ENCODE results near the gene FAM25A.
A peak's percentile ranks its signal among the peaks of the same experiment; 100 is the strongest.
"Not testable (repeated sequence)": the region's sequence is repeated elsewhere in the genome, so short reads cannot be mapped to it uniquely, and the experiment has no call there.

The FAM25A gene

DNA sequence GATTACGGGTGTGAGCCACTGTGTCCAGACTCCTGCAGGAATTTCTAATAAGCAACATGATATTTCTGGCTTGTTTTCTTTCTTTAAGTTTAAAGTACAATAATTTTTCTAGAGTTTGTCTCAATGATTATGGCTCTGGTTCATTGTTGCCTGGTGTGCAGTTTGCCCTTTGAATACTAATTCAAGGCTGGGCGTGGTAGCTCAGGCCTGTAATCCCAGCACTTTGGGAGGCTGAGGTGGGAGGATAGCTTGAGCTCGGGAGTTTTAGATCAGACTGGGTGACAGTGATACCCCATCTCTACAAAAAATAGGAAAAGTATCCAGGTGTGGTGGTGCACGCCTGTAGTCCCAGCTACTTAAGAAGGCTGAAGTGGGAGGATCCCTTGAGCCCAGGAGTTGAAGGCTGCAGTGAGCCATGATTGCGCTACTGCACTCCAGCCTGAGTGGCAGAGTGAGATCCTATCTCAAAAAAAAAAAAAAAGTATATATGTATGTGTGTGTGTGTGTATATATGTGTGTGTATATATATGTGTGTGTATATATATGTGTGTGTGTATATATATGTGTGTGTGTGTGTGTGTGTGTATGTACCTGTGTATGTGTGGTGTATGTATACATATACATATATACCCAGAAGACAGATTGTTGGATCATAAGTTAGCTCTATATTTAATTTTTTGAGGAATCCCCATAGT, 43.6 kb upstream of the FAM25A start:
- peaks cover 0 to 4% (median 0%) of the 10 kb centered on the region in 3 donors for H3K36me3 ChIP-seq
- peaks cover 3 to 95% (median 44%) of the 10 kb centered on the region in 4 donors for H3K4me1 ChIP-seq
- DNase-seq: no peak
- intact Hi-C loops (cut with DNase I; ENCODE audit: low total_unique reads): no loop called here
- TF ChIP-seq, protein P1, sequence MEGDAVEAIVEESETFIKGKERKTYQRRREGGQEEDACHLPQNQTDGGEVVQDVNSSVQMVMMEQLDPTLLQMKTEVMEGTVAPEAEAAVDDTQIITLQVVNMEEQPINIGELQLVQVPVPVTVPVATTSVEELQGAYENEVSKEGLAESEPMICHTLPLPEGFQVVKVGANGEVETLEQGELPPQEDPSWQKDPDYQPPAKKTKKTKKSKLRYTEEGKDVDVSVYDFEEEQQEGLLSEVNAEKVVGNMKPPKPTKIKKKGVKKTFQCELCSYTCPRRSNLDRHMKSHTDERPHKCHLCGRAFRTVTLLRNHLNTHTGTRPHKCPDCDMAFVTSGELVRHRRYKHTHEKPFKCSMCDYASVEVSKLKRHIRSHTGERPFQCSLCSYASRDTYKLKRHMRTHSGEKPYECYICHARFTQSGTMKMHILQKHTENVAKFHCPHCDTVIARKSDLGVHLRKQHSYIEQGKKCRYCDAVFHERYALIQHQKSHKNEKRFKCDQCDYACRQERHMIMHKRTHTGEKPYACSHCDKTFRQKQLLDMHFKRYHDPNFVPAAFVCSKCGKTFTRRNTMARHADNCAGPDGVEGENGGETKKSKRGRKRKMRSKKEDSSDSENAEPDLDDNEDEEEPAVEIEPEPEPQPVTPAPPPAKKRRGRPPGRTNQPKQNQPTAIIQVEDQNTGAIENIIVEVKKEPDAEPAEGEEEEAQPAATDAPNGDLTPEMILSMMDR (IDR thresholded peaks at IDR 0.05): no peak
- no peaks in the 10 kb centered on the region for H3K27me3 ChIP-seq
- no peaks in the 10 kb centered on the region for H3K9me3 ChIP-seq
- no peak overlapping the region for H3K4me3 ChIP-seq
- peak overlapping the region; percentile 16 to 100 for H3K27ac ChIP-seq

DNA sequence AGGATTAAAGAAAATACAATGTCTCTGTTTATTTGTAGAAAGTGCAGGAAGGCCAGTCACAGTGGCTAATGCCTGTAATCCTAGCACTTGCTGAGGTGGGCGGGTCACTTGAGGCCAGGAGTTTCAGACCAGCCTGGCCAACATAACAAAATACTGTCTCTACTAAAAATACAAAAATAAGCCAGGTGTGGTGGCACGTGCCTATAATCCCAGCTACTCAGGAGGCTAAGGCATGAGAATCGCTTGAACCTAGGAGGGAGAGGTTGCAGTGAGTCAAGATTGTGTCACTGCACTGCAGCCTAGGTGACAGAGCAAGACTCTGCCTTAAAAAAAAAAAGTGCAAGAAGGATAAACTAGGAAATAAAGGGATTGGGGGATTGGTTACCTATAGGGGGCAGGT, 41.6 kb upstream of the FAM25A start:
- H3K36me3 ChIP-seq; H3K4me3 ChIP-seq; DNase-seq; H3K27me3 ChIP-seq; H3K9me3 ChIP-seq; intact Hi-C loops (cut with DNase I; ENCODE audit: low total_unique reads): not testable (repeated sequence)
- peak overlapping the region; percentile 90 to 100 for H3K27ac ChIP-seq
- H3K4me1 ChIP-seq: peaks cover 3 to 83% (median 29%) of the 10 kb centered on the region in 4 donors

DNA sequence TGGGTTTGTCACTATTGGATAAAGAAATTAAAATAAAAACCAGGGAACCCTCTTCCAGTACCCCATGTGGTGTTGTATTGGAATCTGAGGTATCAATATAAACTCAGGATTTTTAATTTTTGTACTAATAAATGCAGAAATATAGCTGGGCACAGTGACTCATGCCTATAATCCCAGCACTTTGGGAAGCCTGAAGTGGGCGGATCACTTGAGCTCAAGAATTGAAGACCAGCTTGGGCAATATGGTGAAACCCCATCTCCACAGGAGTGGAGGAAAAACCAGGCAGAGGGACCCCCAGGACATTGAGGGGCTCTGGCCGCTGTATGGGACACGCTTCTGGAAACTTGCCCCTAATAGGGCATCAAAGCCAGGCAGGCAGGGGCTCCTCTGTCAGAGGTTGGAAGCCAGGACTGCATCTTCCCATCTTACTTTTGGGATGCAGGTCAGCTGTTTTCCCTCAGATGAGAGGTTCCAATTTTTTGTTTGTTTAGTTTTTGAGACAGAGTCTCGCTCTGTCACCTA, 40.7 kb upstream of the FAM25A start:
- TF ChIP-seq, protein P1 (IDR thresholded peaks at IDR 0.05): no peak
- no peak for DNase-seq
- Histone ChIP-seq H3K27me3 (no peaks in the 10 kb centered on the region), H3K36me3 (peaks cover 0 to 2% (median 2%) of the 10 kb centered on the region in 3 donors), H3K27ac (peak overlapping the region; percentile 90 to 100), H3K4me3 (no peak overlapping the region), H3K9me3 (no peaks in the 10 kb centered on the region), H3K4me1 (peaks cover 3 to 75% (median 27%) of the 10 kb centered on the region in 4 donors)
- intact Hi-C loops (cut with DNase I; ENCODE audit: low total_unique reads): no loop called here

DNA sequence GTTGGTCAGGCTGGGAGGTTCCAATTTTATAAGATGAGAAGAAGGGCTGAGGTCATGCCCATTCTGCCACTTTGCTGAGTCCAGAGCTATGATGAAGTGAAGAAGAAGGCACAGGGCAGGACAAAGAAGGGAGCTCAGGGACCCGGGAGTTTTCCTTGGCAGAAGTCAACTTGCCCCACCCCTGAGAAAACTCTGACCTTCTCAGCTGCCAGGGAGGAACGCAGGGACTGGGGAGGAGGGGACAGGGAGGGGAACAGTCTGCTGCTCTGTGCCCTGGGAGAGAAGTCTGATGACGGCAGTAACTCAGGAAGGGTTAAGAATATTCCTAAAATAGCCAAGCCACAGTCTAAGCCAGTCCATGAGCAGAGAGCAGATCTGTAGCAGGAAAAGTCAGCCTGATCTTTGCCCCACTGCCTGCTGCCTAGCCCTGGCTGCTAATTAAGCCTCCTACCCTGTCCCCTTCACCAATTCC, 40.1 kb upstream of the FAM25A start:
- TF ChIP-seq, protein P1 (IDR thresholded peaks at IDR 0.05): no peak
- Histone ChIP-seq H3K36me3 (peaks cover 4 to 7% (median 6%) of the 10 kb centered on the region in 3 donors), H3K4me3 (peak overlapping the region in 1 of 2 donors; percentile 6), H3K27me3 (no peaks in the 10 kb centered on the region), H3K9me3 (no peaks in the 10 kb centered on the region), H3K4me1 (peaks cover 3 to 69% (median 27%) of the 10 kb centered on the region in 4 donors), H3K27ac (peak overlapping the region; percentile 90 to 100)
- intact Hi-C loops (cut with DNase I; ENCODE audit: low total_unique reads): no loop called here
- DNase-seq: peak in 1 of 2 donors; percentile 93

DNA sequence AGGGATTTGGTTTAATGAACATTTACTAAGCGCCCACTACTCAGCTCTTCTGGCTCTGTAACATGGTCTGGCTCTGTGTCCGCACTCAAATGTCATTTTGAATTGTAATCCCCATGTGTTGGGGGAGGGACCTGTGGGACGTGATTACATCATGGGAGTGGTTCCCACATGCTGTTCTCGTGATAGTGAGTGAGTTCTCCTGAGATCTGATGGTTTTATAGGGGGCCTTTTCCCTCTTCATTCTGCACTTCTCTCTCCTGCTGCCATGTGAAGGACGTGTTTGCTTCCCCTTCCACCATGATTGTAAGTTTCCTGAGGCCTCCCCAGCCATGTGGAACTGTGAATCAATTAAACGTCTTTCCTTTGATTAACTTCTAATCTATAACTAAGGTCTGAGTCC, 39.1 kb upstream of the FAM25A start:
- H3K4me3 ChIP-seq; H3K36me3 ChIP-seq; H3K9me3 ChIP-seq; intact Hi-C loops (cut with DNase I; ENCODE audit: low total_unique reads); H3K27me3 ChIP-seq: not testable (repeated sequence)
- peak in 1 of 2 donors; percentile 78 for DNase-seq
- peak overlapping the region; percentile 90 to 100 for H3K27ac ChIP-seq
- H3K4me1 ChIP-seq: peaks cover 3 to 61% (median 25%) of the 10 kb centered on the region in 4 donors

DNA sequence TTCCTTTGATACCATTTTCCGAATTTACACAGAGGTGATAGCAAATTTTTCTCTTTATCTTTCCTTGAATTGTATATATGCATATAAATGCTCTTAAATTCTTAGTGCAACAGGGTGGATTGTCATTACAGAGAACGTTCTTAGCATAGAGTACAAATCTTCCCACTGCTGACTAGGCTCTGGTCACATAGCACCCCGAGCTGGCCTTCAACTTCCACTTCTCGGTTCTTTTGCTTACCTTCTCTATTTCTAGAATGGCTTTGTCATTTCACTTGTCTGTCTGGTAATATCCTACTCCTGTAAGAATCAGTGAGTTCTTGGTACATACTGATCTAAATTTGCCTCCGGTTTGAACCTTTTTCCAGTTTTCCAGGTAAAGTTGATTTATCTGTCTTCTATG, 38.4 kb upstream of the FAM25A start:
- H3K4me1 ChIP-seq: peaks cover 3 to 55% (median 24%) of the 10 kb centered on the region in 4 donors
- no peak overlapping the region for H3K4me3 ChIP-seq
- intact Hi-C loops (cut with DNase I; ENCODE audit: low total_unique reads): no loop called here
- H3K27ac ChIP-seq: peak overlapping the region; percentile 90 to 100
- peaks cover 4 to 16% (median 7%) of the 10 kb centered on the region in 3 donors for H3K36me3 ChIP-seq
- TF ChIP-seq, protein P1 (IDR thresholded peaks at IDR 0.05): no peak
- no peaks in the 10 kb centered on the region for H3K27me3 ChIP-seq
- no peaks in the 10 kb centered on the region for H3K9me3 ChIP-seq
- no peak for DNase-seq

DNA sequence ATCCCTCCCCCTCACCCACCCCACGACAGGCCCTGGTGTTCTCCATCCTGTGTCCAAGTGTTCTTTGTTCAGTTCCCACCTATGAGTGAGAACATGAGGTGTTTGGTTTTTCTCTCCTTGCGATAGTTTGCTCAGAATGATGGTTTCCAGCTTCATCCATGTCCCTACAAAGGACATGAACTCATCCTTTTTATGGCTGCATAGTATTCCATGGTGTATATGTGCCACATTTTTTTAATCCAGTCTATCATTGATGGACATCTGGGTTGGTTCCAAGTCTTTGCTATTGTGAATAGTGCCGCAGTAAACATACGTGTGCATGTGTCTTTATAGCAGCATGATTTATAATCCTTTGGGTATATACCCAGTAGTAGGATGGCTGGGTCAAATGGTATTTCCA, 35.6 kb upstream of the FAM25A start:
- DNase-seq; H3K27ac ChIP-seq; intact Hi-C loops (cut with DNase I; ENCODE audit: low total_unique reads); H3K27me3 ChIP-seq; H3K9me3 ChIP-seq; H3K4me3 ChIP-seq: not testable (repeated sequence)
- Histone ChIP-seq H3K36me3 (peaks cover 4 to 22% (median 7%) of the 10 kb centered on the region in 3 donors), H3K4me1 (peaks cover 2 to 43% (median 16%) of the 10 kb centered on the region in 4 donors)

Data from tibial artery (tissue), 4 donors.